Endothelial cell of umbilical vein (primary cell): ENCODE data around the gene CCDC97. TPM values are rescaled to one million over a fixed set of nuclear protein-coding genes. Genes with fewer than 3 reads are reported as not detected.

Experiments used
- BruUV-seq: library from RNA; stranded (reverse); fragments of 400-500 nt; replicated peaks from 2 replicates; lab custom pipeline; 2021; lab: Mats Ljungman, UMichigan
- CTCF ChIA-PET: fragments of 300-600, 350-600 bp; sonication (Branson Sonifier 250); formaldehyde crosslinking; loops from one replicate; lab custom pipeline; 2021; ENCODE audit warnings: antibody characterized with exemption, inconsistent platforms; lab: Charles Lee
- POLR2A ChIA-PET: fragments of 300-600, 350-600 bp; sonication (Branson Sonifier 250); formaldehyde crosslinking; loops from one replicate; lab custom pipeline; 2021; ENCODE audit warnings: antibody characterized with exemption, inconsistent platforms; lab: Charles Lee
- DNase-seq: peaks from one replicate; pipeline ENCODE4 v3.0.0-alpha.2; 2011; ENCODE audit warnings: low read depth, low spot score
- FAIRE-seq: peaks from 2 replicates; lab custom pipeline; 2011; peaks lifted over from hg19 to GRCh38; lab: Jason Lieb, UNC
- H2AFZ ChIP-seq: 2 replicates; pipeline ENCODE4 v1.6.0; 2012; ENCODE audit warnings: low read depth, low read length, control low read depth, inconsistent platforms
- H3K27ac ChIP-seq: 2 replicates; pipeline ENCODE4 v1.5.1; 2011; ENCODE audit warnings: low read depth, mild to moderate bottlenecking, control low read depth, low read length, moderate library complexity; ENCODE audit not compliant: insufficient read depth
- H3K27me3 ChIP-seq, 2 experiments: 2 replicates each; pipeline versions ENCODE4 v1.6.0 to v1.6.1; 2011; ENCODE audit warnings: low read length in 2 of 2, mixed read lengths in 1 of 2; ENCODE audit not compliant: control insufficient read depth in 2 of 2, insufficient read depth in 2 of 2
- H3K36me3 ChIP-seq, 2 experiments: 2 replicates in 1 of 2; 3 replicates in 1 of 2; pipeline ENCODE4 v1.5.1; 2011; ENCODE audit warnings: low read length in 2 of 2, mild to moderate bottlenecking in 1 of 2, moderate library complexity in 1 of 2; ENCODE audit not compliant: control insufficient read depth in 2 of 2, insufficient read depth in 2 of 2; ENCODE audit errors: extremely low read depth in 1 of 2
- H3K4me1 ChIP-seq: 3 replicates; pipeline ENCODE4 v1.5.1; 2011; ENCODE audit warnings: mild to moderate bottlenecking, low read length; ENCODE audit not compliant: control insufficient read depth, insufficient read depth; ENCODE audit errors: extremely low read depth
- H3K4me2 ChIP-seq: 2 replicates; pipeline ENCODE4 v1.6.1; 2011; ENCODE audit warnings: low read length, control low read depth, mixed read lengths; ENCODE audit not compliant: insufficient read depth
- H3K4me3 ChIP-seq, 3 experiments: fragments of 200-600 bp in 1 of 3; sonication (generic), shearing (Covaris generic) in 1 of 3; replicated peaks in 1 of 3; 2 replicates each; pipeline ENCODE4 v1.5.1; 2011 to 2016; ENCODE audit warnings: control low read depth in 3 of 3, low read length in 3 of 3, mild to moderate bottlenecking in 2 of 3, inconsistent platforms in 1 of 3, low read depth in 1 of 3, moderate library complexity in 1 of 3; ENCODE audit not compliant: insufficient read depth in 1 of 3
- H3K79me2 ChIP-seq: 2 replicates; pipeline ENCODE4 v1.6.0; 2012; ENCODE audit warnings: low read length, inconsistent platforms; ENCODE audit not compliant: control insufficient read depth, insufficient read depth
- H3K9ac ChIP-seq: replicated peaks from 2 replicates; pipeline ENCODE3; 2011; ENCODE audit warnings: low read length, control low read depth; ENCODE audit not compliant: insufficient read depth; ENCODE audit errors: extremely low read depth
- H3K9me1 ChIP-seq: replicated peaks from 3 replicates; pipeline ENCODE4 v1.6.0; 2011; ENCODE audit warnings: mild to moderate bottlenecking, low read length; ENCODE audit not compliant: control insufficient read depth, insufficient read depth; ENCODE audit errors: extremely low read depth
- H3K9me3 ChIP-seq: replicated peaks from 2 replicates; pipeline ENCODE4 v1.5.1; 2012; ENCODE audit warnings: low read length, inconsistent platforms; ENCODE audit not compliant: control insufficient read depth, insufficient read depth
- H4K20me1 ChIP-seq: replicated peaks from 2 replicates; pipeline ENCODE3; 2011; ENCODE audit warnings: mild to moderate bottlenecking, low read length; ENCODE audit not compliant: control insufficient read depth, insufficient read depth; ENCODE audit errors: extremely low read depth
- CTCF ChIP-seq, 2 donors: IDR thresholded peaks; 1 replicate in 1 of 2; 2 replicates in 1 of 2; pipeline ENCODE4 v1.5.1; 2011; ENCODE audit warnings: low read length in 2 of 2, mild to moderate bottlenecking in 2 of 2, moderate library complexity in 2 of 2, control low read depth in 1 of 2, inconsistent platforms in 1 of 2, low read depth in 1 of 2; ENCODE audit not compliant: insufficient read depth in 1 of 2; ENCODE audit errors: extremely low read depth in 1 of 2
- EZH2 ChIP-seq: IDR thresholded peaks from 2 replicates; pipeline ENCODE4 v1.6.1; 2012; ENCODE audit warnings: borderline replicate concordance, low read depth, mild to moderate bottlenecking, moderate library complexity, low read length, inconsistent platforms; ENCODE audit not compliant: severe bottlenecking
- FOS ChIP-seq: IDR thresholded peaks from 2 replicates; pipeline ENCODE4 v1.6.1; 2011; ENCODE audit warnings: mild to moderate bottlenecking, low read length, moderate library complexity, borderline replicate concordance; ENCODE audit not compliant: insufficient read depth
- GATA2 ChIP-seq: IDR thresholded peaks from 2 replicates; pipeline ENCODE4 v1.7.0; 2011; ENCODE audit warnings: low read depth, mild to moderate bottlenecking, moderate library complexity, mixed read lengths, low read length; ENCODE audit not compliant: insufficient read length, insufficient read depth
- JUN ChIP-seq: IDR thresholded peaks from 2 replicates; pipeline ENCODE4 v1.6.1; 2011; ENCODE audit warnings: borderline replicate concordance, low read depth; ENCODE audit not compliant: insufficient read length, insufficient read depth
- MAX ChIP-seq: IDR thresholded peaks from 2 replicates; pipeline ENCODE4 v1.6.1; 2011; ENCODE audit not compliant: insufficient read depth, insufficient read length
- MYC ChIP-seq: IDR thresholded peaks from one replicate; pipeline ENCODE4 v1.6.1; 2011; ENCODE audit warnings: mild to moderate bottlenecking, low read depth, low read length
- POLR2A ChIP-seq: IDR thresholded peaks from 2 replicates; pipeline ENCODE4 v1.6.1; 2012; ENCODE audit warnings: low read depth, mild to moderate bottlenecking, control low read depth, low read length
- POLR2AphosphoS5 ChIP-seq: IDR thresholded peaks from 2 replicates; pipeline ENCODE4 v1.6.1; 2012; ENCODE audit warnings: low read depth, mild to moderate bottlenecking, control low read depth, low read length, moderate library complexity; ENCODE audit not compliant: insufficient read depth
- dilution Hi-C: fragments of 300-500 bp; cut with MboI; formaldehyde crosslinking; loops from one replicate; pipeline ENCODE4 v1.15.0; 2019; ENCODE audit warnings: low sequenced_read_pairs; ENCODE audit not compliant: extremely low pct_ligation_motif_present
- intact Hi-C: fragments of 100-400 bp; cut with micrococcal nuclease; formaldehyde crosslinking; loops from one replicate; pipeline ENCODE4 v1.10.0; 2022
- polyA plus RNA-seq, 4 experiments: library from polyadenylated mRNA; depleted of rRNA in 3 of 4; stranded (reverse) in 3 of 4; unstranded in 1 of 4; fragments of >200 nt; gene quantifications; 2 replicates each; pipeline versions ENCODE4 v1.2.1 to v1.2.3, GENCODE V29; 2011 to 2012; ENCODE audit warnings: missing spikeins in 1 of 4
- total RNA-seq: library from RNA; stranded (reverse); gene quantifications from 2 replicates; pipeline ENCODE4 v1.2.3, GENCODE V29; 2021

Gene CCDC97
- total and polyA plus RNA-seq, 2 donors (not counting 3 experiments of a cell fraction or from before 2014, with no cell fraction given) = 20.7 to 27.2 TPM

- no peaks in the 10 kb centered on the region for H3K36me3 ChIP-seq
- H3K9me1 ChIP-seq = no peaks in the 10 kb centered on the region
- H3K4me2 ChIP-seq = no peak overlapping the region
- no peak for TF ChIP-seq MYC
- TF ChIP-seq FOS = no peak
- no peak for TF ChIP-seq CTCF (IDR thresholded peaks at IDR 0.05; ENCODE audit: extremely low read depth in 1 of 2, insufficient read depth in 1 of 2, low read depth in 1 of 2, low read length in 2 of 2)
- no peak for TF ChIP-seq GATA2
- TF ChIP-seq MAX = no peak
- TF ChIP-seq EZH2 = no peak
- no peak for TF ChIP-seq POLR2A
- no peak for TF ChIP-seq JUN
- TF ChIP-seq POLR2AphosphoS5 = no peak
- peaks cover 13% of the 10 kb centered on the region for H3K79me2 ChIP-seq
- H3K27me3 ChIP-seq = no peaks in the 10 kb centered on the region
- FAIRE-seq = no peak
- no peaks in the 10 kb centered on the region for H3K9me3 ChIP-seq
- H2AFZ ChIP-seq = no peak overlapping the region
- ChIA-PET CTCF (interaction anchor here (1.0 to 1.3 kb wide), 2 partner anchors 32 to 70 kb away, joined by 3 read pairs; partner anchors contain the start of gene B3GNT8), POLR2A (no interaction called here)
- no peak overlapping the region for H3K27ac ChIP-seq
- no peak overlapping the region for H3K9ac ChIP-seq
- no TSS peak for BruUV-seq
- intact Hi-C loops = no loop called here
- H3K4me1 ChIP-seq = no peaks in the 10 kb centered on the region
- no peak for DNase-seq
- no peak overlapping the region for H3K4me3 ChIP-seq
- dilution Hi-C loops = no loop called here
- no peaks in the 10 kb centered on the region for H4K20me1 ChIP-seq
These were observed 47.2 kb downstream of the CCDC97 start for GRCh38 chr19:41356984-41357739.
